CD4-positive, alpha-beta T cell (primary cell): Measurements from ENCODE around the gene ZNF736. TPM values are rescaled to one million over a fixed set of nuclear protein-coding genes. Genes with fewer than 3 reads are reported as not detected.

Experiments
- ATAC-seq: fragments of 200-7000 bp; cut with Tn5 transposase; one replicate; pipeline ENCODE4 v1.10.0; 2022; ENCODE audit warnings: mild to moderate bottlenecking; ENCODE audit not compliant: poor library complexity
- CTCF ChIA-PET: fragments of 350-600 bp; sonication (Branson Sonifier 250); formaldehyde crosslinking; loops from one replicate; lab custom pipeline; 2021; ENCODE audit warnings: antibody characterized with exemption, inconsistent platforms; lab: Charles Lee
- POLR2A ChIA-PET: fragments of 350-600 bp; sonication (Branson Sonifier 250); formaldehyde crosslinking; loops from one replicate; lab custom pipeline; 2021; ENCODE audit warnings: antibody characterized with exemption, inconsistent platforms; lab: Charles Lee
- DNase-seq, 14 experiments: peaks; one replicate each; pipeline ENCODE4 v3.0.0-alpha.2; 2013 to 2020; ENCODE audit warnings: mixed read lengths in 2 of 14
- H3K27ac ChIP-seq, 2 donors: one replicate each; pipeline versions ENCODE4 v1.5.1 to v1.7.0; 2013; ENCODE audit warnings: low read length in 2 of 2, low read depth in 1 of 2, mild to moderate bottlenecking in 1 of 2
- H3K27me3 ChIP-seq, 2 experiments: 1 replicate in 1 of 2; 2 replicates in 1 of 2; pipeline versions ENCODE4 v1.6.1 to v1.7.0; 2013; ENCODE audit warnings: low read length in 2 of 2, control low read depth in 1 of 2, mild to moderate bottlenecking in 1 of 2, moderate library complexity in 1 of 2; ENCODE audit not compliant: insufficient read depth in 2 of 2, control insufficient read depth in 1 of 2
- H3K36me3 ChIP-seq: one replicate; pipeline ENCODE4 v1.6.1; 2013; ENCODE audit warnings: low read length, control low read depth; ENCODE audit not compliant: insufficient read depth
- H3K4me1 ChIP-seq: one replicate; pipeline ENCODE4 v1.6.1; 2013; ENCODE audit warnings: low read length, control low read depth; ENCODE audit not compliant: insufficient read depth
- H3K4me3 ChIP-seq: one replicate; pipeline ENCODE4 v1.5.1; 2013; ENCODE audit warnings: mild to moderate bottlenecking, low read length, moderate library complexity
- H3K9me3 ChIP-seq, 2 experiments: 1 replicate in 1 of 2; 2 replicates in 1 of 2; pipeline versions ENCODE4 v1.6.1 to v1.7.0; 2013; ENCODE audit warnings: low read length in 2 of 2, mild to moderate bottlenecking in 2 of 2, control low read depth in 1 of 2, moderate library complexity in 1 of 2; ENCODE audit not compliant: control insufficient read depth in 1 of 2, insufficient read depth in 1 of 2
- H3K27ac Mint-ChIP-seq: one replicate; pipeline ENCODE4 v1.8.0; 2020; ENCODE audit warnings: mixed read lengths
- H3K27me3 Mint-ChIP-seq: one replicate; pipeline ENCODE4 v1.8.0; 2021; ENCODE audit warnings: mixed read lengths
- H3K36me3 Mint-ChIP-seq: one replicate; pipeline ENCODE4 v1.8.0; 2021; ENCODE audit warnings: low read depth, mixed read lengths
- H3K4me1 Mint-ChIP-seq: one replicate; pipeline ENCODE4 v1.8.0; 2021; ENCODE audit warnings: low read depth, mixed read lengths
- H3K4me3 Mint-ChIP-seq: one replicate; pipeline ENCODE4 v1.8.0; 2020; ENCODE audit warnings: mild to moderate bottlenecking, mixed read lengths
- H3K9me3 Mint-ChIP-seq: one replicate; pipeline ENCODE4 v1.8.0; 2020; ENCODE audit warnings: mixed read lengths
- intact Hi-C, 2 experiments: fragments of 100-400 bp; cut with DNase I in 1 of 2; cut with micrococcal nuclease in 1 of 2; formaldehyde crosslinking; loops; one replicate each; pipeline versions ENCODE4 v1.15.1 to v1.9.0; 2023 to 2025; cut with DNase I, micrococcal nuclease
- total RNA-seq, 174 experiments: library from RNA in 2 of 174; stranded (reverse) in 2 of 174; gene quantifications; one replicate each; pipeline ENCODE4 v1.2.3 and lab custom pipeline; 2021 to 2026
- TF ChIP-seq, protein P1 (sequence below): fragments of 200-600 bp; IDR thresholded peaks from one replicate; pipeline ENCODE4 v1.8.0; 2022; ENCODE audit warnings: antibody characterized with exemption, mild to moderate bottlenecking

ZNF736 gene
- total RNA-seq, 2 experiments from 2014 or later = 29.9 to 30.8 TPM

DNA sequence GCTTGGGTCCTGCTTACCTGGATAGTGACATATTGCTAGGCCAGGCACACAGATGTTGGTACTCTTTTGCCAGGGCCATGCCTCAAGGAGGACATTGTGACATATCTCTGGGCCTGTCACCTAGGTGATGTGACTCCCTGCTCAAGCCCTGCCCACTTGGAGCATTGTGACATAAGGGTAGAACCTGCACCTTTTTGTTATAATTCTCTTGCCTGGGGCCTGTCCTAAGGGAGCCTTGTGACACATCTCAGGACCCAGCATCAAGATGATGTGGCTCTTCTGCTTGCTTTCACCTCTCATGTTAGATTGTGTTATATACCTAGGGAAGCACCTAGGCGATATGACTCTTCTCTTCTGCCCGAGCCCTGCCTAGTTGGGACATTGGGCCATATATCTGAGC, 57.4 kb downstream of the ZNF736 start:
- ATAC-seq (no peak), DNase-seq (no peak)
- peaks cover 54% of the 10 kb centered on the region for H3K9me3 Mint-ChIP-seq
- TF ChIP-seq, protein P1, sequence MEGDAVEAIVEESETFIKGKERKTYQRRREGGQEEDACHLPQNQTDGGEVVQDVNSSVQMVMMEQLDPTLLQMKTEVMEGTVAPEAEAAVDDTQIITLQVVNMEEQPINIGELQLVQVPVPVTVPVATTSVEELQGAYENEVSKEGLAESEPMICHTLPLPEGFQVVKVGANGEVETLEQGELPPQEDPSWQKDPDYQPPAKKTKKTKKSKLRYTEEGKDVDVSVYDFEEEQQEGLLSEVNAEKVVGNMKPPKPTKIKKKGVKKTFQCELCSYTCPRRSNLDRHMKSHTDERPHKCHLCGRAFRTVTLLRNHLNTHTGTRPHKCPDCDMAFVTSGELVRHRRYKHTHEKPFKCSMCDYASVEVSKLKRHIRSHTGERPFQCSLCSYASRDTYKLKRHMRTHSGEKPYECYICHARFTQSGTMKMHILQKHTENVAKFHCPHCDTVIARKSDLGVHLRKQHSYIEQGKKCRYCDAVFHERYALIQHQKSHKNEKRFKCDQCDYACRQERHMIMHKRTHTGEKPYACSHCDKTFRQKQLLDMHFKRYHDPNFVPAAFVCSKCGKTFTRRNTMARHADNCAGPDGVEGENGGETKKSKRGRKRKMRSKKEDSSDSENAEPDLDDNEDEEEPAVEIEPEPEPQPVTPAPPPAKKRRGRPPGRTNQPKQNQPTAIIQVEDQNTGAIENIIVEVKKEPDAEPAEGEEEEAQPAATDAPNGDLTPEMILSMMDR = no peak
- H3K4me3 Mint-ChIP-seq = no peak overlapping the region
- H3K4me1 Mint-ChIP-seq = no peaks in the 10 kb centered on the region
- Histone ChIP-seq H3K9me3 (peaks cover 19 to 55% of the 10 kb centered on the region in 2 experiments), H3K4me3 (no peak overlapping the region), H3K36me3 (no peaks in the 10 kb centered on the region), H3K4me1 (no peaks in the 10 kb centered on the region), H3K27ac (no peak overlapping the region), H3K27me3 (no peaks in the 10 kb centered on the region)
- peaks cover 47% of the 10 kb centered on the region for H3K36me3 Mint-ChIP-seq
- ChIA-PET POLR2A (no interaction called here), CTCF (no interaction called here)
- intact Hi-C loops = no loop called here
- no peaks in the 10 kb centered on the region for H3K27me3 Mint-ChIP-seq
- H3K27ac Mint-ChIP-seq = no peak overlapping the region

- H3K36me3 ChIP-seq = no peaks in the 10 kb centered on the region
- CTCF ChIA-PET = no interaction called here
- H3K4me1 ChIP-seq = no peaks in the 10 kb centered on the region
- TF ChIP-seq, protein P1 = no peak
- intact Hi-C loops = no loop called here
- no peak overlapping the region for H3K4me3 Mint-ChIP-seq
- no peaks in the 10 kb centered on the region for H3K4me1 Mint-ChIP-seq
- peaks cover 62% of the 10 kb centered on the region for H3K9me3 Mint-ChIP-seq
- no peaks in the 10 kb centered on the region for H3K27me3 Mint-ChIP-seq
- H3K27me3 ChIP-seq = no peaks in the 10 kb centered on the region
- H3K4me3 ChIP-seq = no peak overlapping the region
- H3K36me3 Mint-ChIP-seq = peaks cover 43% of the 10 kb centered on the region
- no peak overlapping the region for H3K27ac Mint-ChIP-seq
- POLR2A ChIA-PET = no interaction called here
- H3K9me3 ChIP-seq = peaks cover 11 to 37% of the 10 kb centered on the region in 2 experiments
- no peak overlapping the region for H3K27ac ChIP-seq
- ATAC-seq = no peak
- no peak for DNase-seq
These were observed 59.3 kb downstream of the ZNF736 start for GRCh38 chr7:64373017-64373416.

DNA sequence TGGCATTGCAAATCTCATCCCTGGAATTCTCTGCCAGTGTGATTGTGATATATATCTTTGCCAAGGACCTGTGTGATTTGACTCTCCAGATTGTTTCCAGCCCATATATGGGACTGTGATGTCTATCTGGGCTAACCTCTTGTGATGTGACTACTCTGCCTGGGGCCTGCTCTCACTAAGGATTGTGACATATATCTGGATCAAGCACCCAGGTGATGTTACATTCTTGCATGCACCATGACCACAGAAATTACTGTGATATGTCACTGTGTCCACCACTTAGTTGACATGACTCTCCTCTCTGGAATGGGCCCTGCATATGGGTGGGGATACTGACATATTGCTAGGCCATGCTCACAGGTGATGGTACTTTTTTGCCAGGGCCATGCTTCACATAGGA, 86.6 kb downstream of the ZNF736 start:
- H3K4me1 ChIP-seq = no peaks in the 10 kb centered on the region
- DNase-seq = no peak
- ATAC-seq = no peak
- POLR2A ChIA-PET = no interaction called here
- H3K36me3 ChIP-seq = no peaks in the 10 kb centered on the region
- Mint-ChIP-seq H3K9me3 (peaks cover 9% of the 10 kb centered on the region), H3K27me3 (no peaks in the 10 kb centered on the region), H3K4me3 (no peak overlapping the region), H3K4me1 (no peaks in the 10 kb centered on the region), H3K27ac (no peak overlapping the region), H3K36me3 (no peaks in the 10 kb centered on the region)
- H3K9me3 ChIP-seq = peaks cover 0 to 16% of the 10 kb centered on the region in 2 experiments
- H3K4me3 ChIP-seq = no peak overlapping the region
- no peaks in the 10 kb centered on the region for H3K27me3 ChIP-seq
- intact Hi-C loops = no loop called here
- no peak overlapping the region for H3K27ac ChIP-seq
- TF ChIP-seq, protein P1 = no peak
- CTCF ChIA-PET = no interaction called here

Other genes with a start within 250 kb of the ZNF736 start
- not detected for gene ZNF735, start 106.8 kb upstream of the ZNF736 start, total RNA-seq
- not detected for gene ZNF679, start 85.5 kb upstream of the ZNF736 start, total RNA-seq
- gene ZNF680, start 249.1 kb downstream of the ZNF736 start, total RNA-seq = 1 to 10 TPM; 8.3 to 8.9 TPM